ENCODE measurements around the gene LMNTD2.

LMNTD2 gene

DNA sequence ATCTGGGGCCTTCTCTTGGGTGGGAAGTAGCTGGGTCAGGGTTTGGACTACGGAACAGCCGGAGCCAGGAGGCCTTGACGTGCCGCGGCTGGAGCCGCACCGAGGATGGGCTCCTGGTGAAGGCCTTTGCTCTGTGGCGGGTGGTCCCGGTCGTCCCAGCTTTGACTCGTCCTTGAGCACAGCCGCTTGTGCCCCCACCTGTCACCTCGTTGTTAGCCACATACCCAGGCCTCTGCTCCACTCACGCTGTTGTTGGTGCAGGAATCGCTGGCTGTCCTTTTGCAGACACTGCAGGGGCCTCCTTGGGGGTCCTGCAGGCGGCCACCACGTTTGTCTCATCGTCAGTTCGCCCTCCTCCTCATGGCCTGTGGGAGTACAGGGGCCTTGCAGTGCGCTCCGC lies 32.8 kb upstream of the LMNTD2 start:
- no peak for DNase-seq (ENCODE audit: low read depth in 1 of 2, low spot score in 1 of 2)

DNA sequence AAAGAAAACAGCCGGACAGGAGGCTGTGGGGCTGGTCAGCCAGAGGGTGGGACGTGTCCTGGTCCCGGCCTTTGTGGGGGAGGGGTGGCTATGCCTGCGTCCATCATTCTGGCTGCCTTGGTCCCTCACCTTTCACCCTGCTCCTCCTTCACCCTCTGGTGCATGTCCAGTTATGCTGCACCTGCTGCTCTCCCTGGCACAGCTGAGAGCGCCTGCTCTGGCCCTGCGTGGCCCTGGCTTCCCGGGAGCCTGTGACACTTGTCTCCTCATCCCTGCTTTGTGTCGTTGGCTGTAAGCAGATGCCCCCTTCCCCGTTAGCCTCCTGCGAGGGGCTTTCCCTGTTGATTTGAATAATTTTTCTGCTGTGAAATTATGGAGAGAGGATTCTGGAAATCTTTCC lies 32.4 kb upstream of the LMNTD2 start:
- no peaks in the 10 kb centered on the region for H3K27me3 ChIP-seq (ENCODE audit: insufficient read depth, poor library complexity, severe bottlenecking)
- TF ChIP-seq POLR2AphosphoS5 (IDR thresholded peaks at IDR 0.05; ENCODE audit: low read depth) (no peak), SPI1 (IDR thresholded peaks at IDR 0.05; ENCODE audit: borderline replicate concordance, low read depth) (no peak), GABPA (IDR thresholded peaks at IDR 0.05; ENCODE audit: low read depth) (no peak)
- TF ChIP-seq, protein P1, sequence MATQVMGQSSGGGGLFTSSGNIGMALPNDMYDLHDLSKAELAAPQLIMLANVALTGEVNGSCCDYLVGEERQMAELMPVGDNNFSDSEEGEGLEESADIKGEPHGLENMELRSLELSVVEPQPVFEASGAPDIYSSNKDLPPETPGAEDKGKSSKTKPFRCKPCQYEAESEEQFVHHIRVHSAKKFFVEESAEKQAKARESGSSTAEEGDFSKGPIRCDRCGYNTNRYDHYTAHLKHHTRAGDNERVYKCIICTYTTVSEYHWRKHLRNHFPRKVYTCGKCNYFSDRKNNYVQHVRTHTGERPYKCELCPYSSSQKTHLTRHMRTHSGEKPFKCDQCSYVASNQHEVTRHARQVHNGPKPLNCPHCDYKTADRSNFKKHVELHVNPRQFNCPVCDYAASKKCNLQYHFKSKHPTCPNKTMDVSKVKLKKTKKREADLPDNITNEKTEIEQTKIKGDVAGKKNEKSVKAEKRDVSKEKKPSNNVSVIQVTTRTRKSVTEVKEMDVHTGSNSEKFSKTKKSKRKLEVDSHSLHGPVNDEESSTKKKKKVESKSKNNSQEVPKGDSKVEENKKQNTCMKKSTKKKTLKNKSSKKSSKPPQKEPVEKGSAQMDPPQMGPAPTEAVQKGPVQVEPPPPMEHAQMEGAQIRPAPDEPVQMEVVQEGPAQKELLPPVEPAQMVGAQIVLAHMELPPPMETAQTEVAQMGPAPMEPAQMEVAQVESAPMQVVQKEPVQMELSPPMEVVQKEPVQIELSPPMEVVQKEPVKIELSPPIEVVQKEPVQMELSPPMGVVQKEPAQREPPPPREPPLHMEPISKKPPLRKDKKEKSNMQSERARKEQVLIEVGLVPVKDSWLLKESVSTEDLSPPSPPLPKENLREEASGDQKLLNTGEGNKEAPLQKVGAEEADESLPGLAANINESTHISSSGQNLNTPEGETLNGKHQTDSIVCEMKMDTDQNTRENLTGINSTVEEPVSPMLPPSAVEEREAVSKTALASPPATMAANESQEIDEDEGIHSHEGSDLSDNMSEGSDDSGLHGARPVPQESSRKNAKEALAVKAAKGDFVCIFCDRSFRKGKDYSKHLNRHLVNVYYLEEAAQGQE (IDR thresholded peaks at IDR 0.05; ENCODE audit: insufficient replicate concordance, low read depth), result no peak
- TF ChIP-seq, protein P2, sequence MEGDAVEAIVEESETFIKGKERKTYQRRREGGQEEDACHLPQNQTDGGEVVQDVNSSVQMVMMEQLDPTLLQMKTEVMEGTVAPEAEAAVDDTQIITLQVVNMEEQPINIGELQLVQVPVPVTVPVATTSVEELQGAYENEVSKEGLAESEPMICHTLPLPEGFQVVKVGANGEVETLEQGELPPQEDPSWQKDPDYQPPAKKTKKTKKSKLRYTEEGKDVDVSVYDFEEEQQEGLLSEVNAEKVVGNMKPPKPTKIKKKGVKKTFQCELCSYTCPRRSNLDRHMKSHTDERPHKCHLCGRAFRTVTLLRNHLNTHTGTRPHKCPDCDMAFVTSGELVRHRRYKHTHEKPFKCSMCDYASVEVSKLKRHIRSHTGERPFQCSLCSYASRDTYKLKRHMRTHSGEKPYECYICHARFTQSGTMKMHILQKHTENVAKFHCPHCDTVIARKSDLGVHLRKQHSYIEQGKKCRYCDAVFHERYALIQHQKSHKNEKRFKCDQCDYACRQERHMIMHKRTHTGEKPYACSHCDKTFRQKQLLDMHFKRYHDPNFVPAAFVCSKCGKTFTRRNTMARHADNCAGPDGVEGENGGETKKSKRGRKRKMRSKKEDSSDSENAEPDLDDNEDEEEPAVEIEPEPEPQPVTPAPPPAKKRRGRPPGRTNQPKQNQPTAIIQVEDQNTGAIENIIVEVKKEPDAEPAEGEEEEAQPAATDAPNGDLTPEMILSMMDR (IDR thresholded peaks at IDR 0.05; ENCODE audit: insufficient read depth, low read length), result no peak

More for the DNA sequence above, 32.8 kb upstream of the LMNTD2 start:
- no peaks in the 10 kb centered on the region for H3K27me3 ChIP-seq (ENCODE audit: insufficient read depth, poor library complexity, severe bottlenecking)
- no peak overlapping the region for H3K27ac ChIP-seq (replicated peaks)
- TF ChIP-seq, protein P2 (IDR thresholded peaks at IDR 0.05; ENCODE audit: insufficient read depth, low read length), result no peak
- TF ChIP-seq SPI1 (IDR thresholded peaks at IDR 0.05; ENCODE audit: borderline replicate concordance, low read depth) (no peak), POLR2AphosphoS5 (IDR thresholded peaks at IDR 0.05; ENCODE audit: low read depth) (no peak), GABPA (IDR thresholded peaks at IDR 0.05; ENCODE audit: low read depth) (no peak)
- TF ChIP-seq, protein P1 (IDR thresholded peaks at IDR 0.05; ENCODE audit: insufficient replicate concordance, low read depth), result no peak
- no peak overlapping the region for H3K4me3 ChIP-seq (replicated peaks; ENCODE audit: insufficient read depth, low read length)

DNA sequence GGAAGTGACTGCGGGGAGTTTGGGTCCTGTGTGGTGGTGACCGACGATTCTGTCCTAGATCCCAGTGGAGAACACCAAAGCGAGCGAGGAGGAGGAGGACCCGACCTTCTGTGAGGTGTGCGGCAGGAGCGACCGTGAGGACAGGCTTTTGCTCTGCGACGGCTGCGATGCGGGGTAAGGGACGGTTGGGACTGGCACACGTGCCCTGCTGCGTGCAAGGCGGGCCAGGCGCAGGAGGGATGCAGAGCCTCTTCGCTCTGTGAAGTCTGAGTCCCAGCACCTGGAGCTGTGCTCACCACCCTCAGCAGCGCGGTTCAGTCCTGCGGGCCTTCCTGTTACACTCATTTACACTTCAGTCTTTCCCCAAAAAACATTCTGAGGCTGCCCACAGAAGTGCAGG lies 32.0 kb upstream of the LMNTD2 start:
- H3K27ac ChIP-seq (replicated peaks), result no peak overlapping the region
- DNase-seq (ENCODE audit: low read depth in 1 of 2, low spot score in 1 of 2), result no peak
- TF ChIP-seq, protein P1 (IDR thresholded peaks at IDR 0.05; ENCODE audit: insufficient replicate concordance, low read depth), result no peak
- TF ChIP-seq GABPA (IDR thresholded peaks at IDR 0.05; ENCODE audit: low read depth), result no peak
- TF ChIP-seq, protein P2 (IDR thresholded peaks at IDR 0.05; ENCODE audit: insufficient read depth, low read length), result no peak
- no peak for TF ChIP-seq SPI1 (IDR thresholded peaks at IDR 0.05; ENCODE audit: borderline replicate concordance, low read depth)
- TF ChIP-seq POLR2AphosphoS5 (IDR thresholded peaks at IDR 0.05; ENCODE audit: low read depth), result no peak

More for the DNA sequence above, 32.4 kb upstream of the LMNTD2 start:
- Histone ChIP-seq H3K27ac (replicated peaks) (no peak overlapping the region), H3K4me3 (replicated peaks; ENCODE audit: insufficient read depth, low read length) (no peak overlapping the region)
- no peak for DNase-seq (ENCODE audit: low read depth in 1 of 2, low spot score in 1 of 2)

More for the DNA sequence above, 32.0 kb upstream of the LMNTD2 start:
- Histone ChIP-seq H3K4me3 (replicated peaks; ENCODE audit: insufficient read depth, low read length) (no peak overlapping the region), H3K27me3 (ENCODE audit: insufficient read depth, poor library complexity, severe bottlenecking) (no peaks in the 10 kb centered on the region)
